KG1 (cell line): ENCODE data around the gene DUSP10.

Source experiments
- DNase-seq: peaks from one replicate; lab custom pipeline; 2025; lab: John Stamatoyannopoulos, UW

DUSP10 gene

GRCh38 chr1:221732052-221732451, 9.8 kb downstream of the DUSP10 start:
- no peak for DNase-seq

- DNase-seq: no peak
Observed at GRCh38 chr1:221729771-221730330, 12.0 kb downstream of the DUSP10 start.

GRCh38 chr1:221728037-221728505, 13.8 kb downstream of the DUSP10 start:
- no peak for DNase-seq

- no peak for DNase-seq
Observed at GRCh38 chr1:221727146-221728036, 14.5 kb downstream of the DUSP10 start.

- DNase-seq: peak; percentile 36
Observed at GRCh38 chr1:221725735-221726672, 15.9 kb downstream of the DUSP10 start.

- no peak for DNase-seq
Observed at GRCh38 chr1:221724931-221725605, 16.8 kb downstream of the DUSP10 start.

- no peak for DNase-seq
Observed at GRCh38 chr1:221723848-221724236, 18.0 kb downstream of the DUSP10 start.

GRCh38 chr1:221723018-221723847, 18.7 kb downstream of the DUSP10 start:
- DNase-seq: no peak

GRCh38 chr1:221722254-221723017, 19.5 kb downstream of the DUSP10 start:
- DNase-seq: no peak

- DNase-seq: no peak
Observed at GRCh38 chr1:221720545-221720944, 21.3 kb downstream of the DUSP10 start.

- no peak for DNase-seq
Observed at GRCh38 chr1:221719987-221720386, 21.9 kb downstream of the DUSP10 start.

- no peak for DNase-seq
Observed at GRCh38 chr1:221719278-221719597, 22.7 kb downstream of the DUSP10 start.

GRCh38 chr1:221718381-221719277, 23.3 kb downstream of the DUSP10 start:
- no peak for DNase-seq

GRCh38 chr1:221717485-221717853, 24.4 kb downstream of the DUSP10 start:
- DNase-seq: no peak

- no peak for DNase-seq
Observed at GRCh38 chr1:221716713-221717484, 25.0 kb downstream of the DUSP10 start.

- no peak for DNase-seq
Observed at GRCh38 chr1:221715321-221716169, 26.3 kb downstream of the DUSP10 start.
